Loucy (cell line): ENCODE measurements around the gene APOC3.

Source experiments
- H2AFZ ChIP-seq: fragments of 200-600 bp; sonication (generic); 2 replicates; pipeline ENCODE4 v1.6.0; 2016; ENCODE audit warnings: antibody characterized with exemption, mild to moderate bottlenecking, low read length, moderate library complexity
- H3F3A ChIP-seq: fragments of 200-600 bp; 2 replicates; pipeline ENCODE4 v1.6.0; 2016; ENCODE audit warnings: antibody characterized with exemption, low read depth, mild to moderate bottlenecking
- H3K27me3 ChIP-seq: fragments of 200-600 bp; sonication (generic); 2 replicates; pipeline ENCODE4 v1.6.1; 2014; ENCODE audit warnings: low read length, mild to moderate bottlenecking; ENCODE audit not compliant: insufficient read depth, poor library complexity, severe bottlenecking
- H3K36me3 ChIP-seq: fragments of 200-600 bp; sonication (generic); 2 replicates; pipeline ENCODE4 v1.6.1; 2016; ENCODE audit warnings: low read length; ENCODE audit not compliant: insufficient read depth
- H3K4me1 ChIP-seq: fragments of 200-600 bp; sonication (generic); 2 replicates; pipeline ENCODE4 v1.5.1; 2014; ENCODE audit warnings: low read length, mild to moderate bottlenecking; ENCODE audit not compliant: insufficient read depth, poor library complexity, severe bottlenecking
- H3K4me2 ChIP-seq: fragments of 200-600 bp; sonication (generic); 2 replicates; pipeline ENCODE4 v1.6.0; 2014; ENCODE audit warnings: antibody characterized with exemption, low read length, low read depth, mild to moderate bottlenecking; ENCODE audit not compliant: poor library complexity, severe bottlenecking
- H3K4me3 ChIP-seq: fragments of 200-600 bp; sonication (generic); 2 replicates; pipeline ENCODE4 v1.5.1; 2014; ENCODE audit warnings: low read length, mild to moderate bottlenecking, mixed read lengths; ENCODE audit not compliant: poor library complexity, severe bottlenecking
- H3K79me2 ChIP-seq: fragments of 200-600 bp; sonication (generic); 2 replicates; pipeline ENCODE4 v1.6.1; 2014; ENCODE audit warnings: low read length; ENCODE audit not compliant: insufficient read depth
- H3K9ac ChIP-seq: fragments of 200-600 bp; sonication (generic); 2 replicates; pipeline ENCODE4 v1.6.0; 2014; ENCODE audit warnings: mild to moderate bottlenecking, low read depth, low read length, moderate library complexity; ENCODE audit not compliant: poor library complexity, severe bottlenecking
- H3K9me2 ChIP-seq: fragments of 200-600 bp; sonication (generic); replicated peaks from 2 replicates; pipeline ENCODE4 v1.6.1; 2016; ENCODE audit warnings: low read depth, low read length, mixed read lengths
- H3K9me3 ChIP-seq: fragments of 200-600 bp; sonication (generic); 2 replicates; pipeline ENCODE4 v1.6.1; 2014; ENCODE audit warnings: mild to moderate bottlenecking, antibody characterized with exemption, low read length, low read depth; ENCODE audit not compliant: insufficient read depth
- H4K20me1 ChIP-seq: fragments of 200-600 bp; sonication (generic); 2 replicates; pipeline ENCODE4 v1.6.0; 2014; ENCODE audit warnings: antibody characterized with exemption, low read length, mild to moderate bottlenecking; ENCODE audit not compliant: insufficient read depth, poor library complexity, severe bottlenecking
- CTCF ChIP-seq: fragments of 200-600 bp; sonication (generic); conservative IDR thresholded peaks from 2 replicates; pipeline ENCODE4 v1.5.1; 2014; ENCODE audit warnings: mild to moderate bottlenecking, antibody characterized with exemption, low read length
- EZH2phosphoT487 ChIP-seq: fragments of 200-600 bp; IDR thresholded peaks from 2 replicates; pipeline ENCODE4 v1.6.1; 2018; ENCODE audit warnings: antibody characterized with exemption, mild to moderate bottlenecking, moderate library complexity, borderline replicate concordance

Gene APOC3

GRCh38 chr11:116837231-116838091, 7.8 kb downstream of the APOC3 start, which contains the start of gene APOA1:
Gene APOA1 (minus strand): TSS chr11:116837622. CDS start chr11:116837387, 235 bp downstream.
- Histone ChIP-seq H3K4me1 (peaks cover 18% of the 10 kb centered on the region), H3K36me3 (no peaks in the 10 kb centered on the region), H3K9me2 (no peaks in the 10 kb centered on the region), H3K4me3 (peak within 1 kb of the TSS; percentile 67), H3K9ac (peak within 1 kb of the TSS; percentile 67), H2AFZ (no peak within 1 kb of the TSS; the same call in 1 of the 2 replicates), H3F3A (no peaks in the 10 kb centered on the region), H3K79me2 (no peaks in the 10 kb centered on the region), H4K20me1 (no peaks in the 10 kb centered on the region), H3K27me3 (no peaks in the 10 kb centered on the region), H3K9me3 (no peaks in the 10 kb centered on the region), H3K4me2 (peak within 1 kb of the TSS; percentile 68)
- TF ChIP-seq CTCF (no peak), EZH2phosphoT487 (no peak)

- no peaks in the 10 kb centered on the region for H3K27me3 ChIP-seq
- H3K4me2 ChIP-seq = no peak overlapping the region
- no peak overlapping the region for H2AFZ ChIP-seq
- no peaks in the 10 kb centered on the region for H3K9me2 ChIP-seq
- H3K79me2 ChIP-seq = no peaks in the 10 kb centered on the region
- no peak overlapping the region for H3K9ac ChIP-seq
- TF ChIP-seq EZH2phosphoT487 (no peak), CTCF (no peak)
- H3K9me3 ChIP-seq = no peaks in the 10 kb centered on the region
- no peak overlapping the region for H3K4me3 ChIP-seq
- H4K20me1 ChIP-seq = no peaks in the 10 kb centered on the region
- H3K36me3 ChIP-seq = peaks cover 8% of the 10 kb centered on the region; the same call in 1 of the 2 replicates
- H3F3A ChIP-seq = no peaks in the 10 kb centered on the region
- peaks cover 21% of the 10 kb centered on the region for H3K4me1 ChIP-seq
Observed at GRCh38 chr11:116838321-116839084, 8.8 kb downstream of the APOC3 start.

GRCh38 chr11:116840224-116840745, 10.6 kb downstream of the APOC3 start:
- TF ChIP-seq CTCF = peak; percentile 73
- no peak for TF ChIP-seq EZH2phosphoT487
- peak overlapping the region; percentile 27 for H3K9ac ChIP-seq
- H3K79me2 ChIP-seq = no peaks in the 10 kb centered on the region
- no peaks in the 10 kb centered on the region for H3F3A ChIP-seq
- peaks cover 19% of the 10 kb centered on the region for H3K4me1 ChIP-seq
- no peaks in the 10 kb centered on the region for H3K27me3 ChIP-seq
- no peaks in the 10 kb centered on the region for H3K9me2 ChIP-seq
- H4K20me1 ChIP-seq = no peaks in the 10 kb centered on the region
- no peak overlapping the region for H3K4me3 ChIP-seq
- H2AFZ ChIP-seq = peak overlapping the region; percentile 5; the same call in 1 of the 2 replicates
- no peak overlapping the region for H3K4me2 ChIP-seq
- peaks cover 17% of the 10 kb centered on the region; the same call in 1 of the 2 replicates for H3K36me3 ChIP-seq
- no peaks in the 10 kb centered on the region for H3K9me3 ChIP-seq
